Heart left ventricle (tissue), 13 donors: ENCODE data around the gene YWHAE.

Source experiments
- CTCF ChIP-seq, 12 donors: fragments of 200-600 bp; sonication (generic) in 4 of 12; IDR thresholded peaks; one replicate each; pipeline versions ENCODE4 v1.5.0 to v1.8.0; 2018 to 2022; ENCODE audit warnings: antibody characterized with exemption in 12 of 12, mild to moderate bottlenecking in 5 of 12
- POLR2A ChIP-seq, 2 donors: fragments of 450-650 bp; IDR thresholded peaks; one replicate each; pipeline ENCODE4 v1.6.1; 2017; ENCODE audit warnings: antibody characterized with exemption in 2 of 2, mild to moderate bottlenecking in 2 of 2, moderate library complexity in 2 of 2
- donor health status: ischemic (EF 13 %, LVEDD 7.1; RV severe dilation, severe dysfunction).
- donor health status: DM: no; HTN: yes; CAD: no.
- donor health status: DM: no; HTN: no; CAD: no.
- donor health status: ischemic (EF 25% LVEDD 6.9; RV normal size, moderate dysfunction).
- donor health status: ischemic (EF 25% LVEDD 5.7; RV mildly dilated, moderate dysfunction).
- donor health status: ischemic (EF 35%, LVEDD 5.7; RV mildly dilated, moderate dysfunction).
- donor health status: nonischemic (EF 11% LVEDD 7.7; RV severe dilation, severe dysfunction).
- donor health status: DM: yes; HTN: yes; CAD: no.
- donor health status: PGD.
- donor health status: ischemic (EF 29% LVEDD 5.4; RV normal size, mild dysfunction).
- donor health status: nonischemic (EF 23%, LVEDD 6.1; RV moderate dilation, normal function).

GRCh38 chr17:1420981-1421380 lies 21.0 kb upstream of the YWHAE start:
- no peak for TF ChIP-seq CTCF (IDR thresholded peaks at IDR 0.05)
- no peak for TF ChIP-seq POLR2A (IDR thresholded peaks at IDR 0.05)
